Stimulated activated CD8-positive, alpha-beta memory T cell treated with anti-CD3 and anti-CD28 coated beads, Interleukin-15, amount 100 ng/mL, for 48 hours (primary cell): ENCODE measurements around the gene SGPL1.
A peak's percentile ranks its signal among the peaks of the same experiment; 100 is the strongest.

Experiments used
- DNase-seq, 2 donors: peaks; one replicate each; pipeline ENCODE4 v3.0.0-alpha.2; 2020; ENCODE audit warnings: low read depth in 2 of 2

Gene SGPL1

DNA sequence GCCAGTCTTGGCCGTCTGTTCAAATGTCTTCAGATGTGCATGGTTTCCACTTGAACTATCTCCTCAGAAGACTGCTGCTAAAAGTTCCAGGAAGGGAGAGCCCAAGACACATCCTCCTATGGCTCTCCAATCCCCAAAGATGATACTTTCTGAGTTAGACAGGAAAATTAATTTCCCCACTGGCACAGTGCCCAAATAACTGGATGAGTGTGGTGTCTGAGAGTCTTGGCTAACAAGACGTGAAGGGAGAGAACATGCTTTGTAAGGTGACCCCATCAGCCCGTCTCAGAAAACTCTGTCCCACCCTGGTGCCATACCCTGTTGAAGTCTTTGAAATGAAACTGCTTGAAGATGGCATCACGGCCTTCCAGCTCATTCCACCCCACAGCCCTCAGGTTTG, 69.7 kb downstream of the SGPL1 start:
- DNase-seq = no peak

- DNase-seq = no peak
Measured at GRCh38 chr10:70885931-70886903, 70.5 kb downstream of the SGPL1 start.

DNA sequence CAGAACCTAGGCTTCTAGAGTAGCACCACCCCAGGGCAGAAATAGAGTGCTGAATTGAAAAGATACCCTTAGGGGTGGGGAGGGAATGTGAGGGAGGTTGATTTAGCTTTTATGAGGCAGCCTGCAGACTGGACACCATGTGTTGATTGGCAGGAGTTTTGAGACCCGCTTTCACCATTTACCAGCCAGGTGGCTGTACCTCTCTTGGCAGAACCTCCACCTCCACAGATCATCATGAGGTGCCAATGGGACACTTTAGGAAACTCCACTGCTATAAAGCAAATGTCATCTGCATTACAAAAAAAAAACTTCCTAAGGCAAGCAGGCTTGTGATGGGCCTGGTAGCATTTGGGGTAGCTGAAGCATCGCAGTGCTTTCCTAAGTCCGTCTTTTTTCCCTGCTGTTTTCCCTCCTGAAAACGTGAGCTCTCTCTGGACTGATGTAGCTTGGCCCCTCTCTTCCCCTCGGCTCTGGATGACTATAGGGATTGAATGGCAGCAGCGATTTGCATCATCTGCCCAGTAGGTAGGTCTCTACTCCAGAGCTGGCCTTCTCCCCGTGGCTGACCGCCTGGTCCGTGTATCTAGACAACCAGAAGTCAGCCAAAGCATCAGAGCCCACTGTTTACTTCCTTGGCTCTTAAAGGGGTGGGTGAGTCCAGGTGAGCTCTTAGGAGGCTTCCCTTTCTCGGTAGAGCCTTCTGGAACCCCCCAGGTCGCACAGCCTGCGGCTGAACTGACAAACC, 71.3 kb downstream of the SGPL1 start:
- DNase-seq = no peak

DNA sequence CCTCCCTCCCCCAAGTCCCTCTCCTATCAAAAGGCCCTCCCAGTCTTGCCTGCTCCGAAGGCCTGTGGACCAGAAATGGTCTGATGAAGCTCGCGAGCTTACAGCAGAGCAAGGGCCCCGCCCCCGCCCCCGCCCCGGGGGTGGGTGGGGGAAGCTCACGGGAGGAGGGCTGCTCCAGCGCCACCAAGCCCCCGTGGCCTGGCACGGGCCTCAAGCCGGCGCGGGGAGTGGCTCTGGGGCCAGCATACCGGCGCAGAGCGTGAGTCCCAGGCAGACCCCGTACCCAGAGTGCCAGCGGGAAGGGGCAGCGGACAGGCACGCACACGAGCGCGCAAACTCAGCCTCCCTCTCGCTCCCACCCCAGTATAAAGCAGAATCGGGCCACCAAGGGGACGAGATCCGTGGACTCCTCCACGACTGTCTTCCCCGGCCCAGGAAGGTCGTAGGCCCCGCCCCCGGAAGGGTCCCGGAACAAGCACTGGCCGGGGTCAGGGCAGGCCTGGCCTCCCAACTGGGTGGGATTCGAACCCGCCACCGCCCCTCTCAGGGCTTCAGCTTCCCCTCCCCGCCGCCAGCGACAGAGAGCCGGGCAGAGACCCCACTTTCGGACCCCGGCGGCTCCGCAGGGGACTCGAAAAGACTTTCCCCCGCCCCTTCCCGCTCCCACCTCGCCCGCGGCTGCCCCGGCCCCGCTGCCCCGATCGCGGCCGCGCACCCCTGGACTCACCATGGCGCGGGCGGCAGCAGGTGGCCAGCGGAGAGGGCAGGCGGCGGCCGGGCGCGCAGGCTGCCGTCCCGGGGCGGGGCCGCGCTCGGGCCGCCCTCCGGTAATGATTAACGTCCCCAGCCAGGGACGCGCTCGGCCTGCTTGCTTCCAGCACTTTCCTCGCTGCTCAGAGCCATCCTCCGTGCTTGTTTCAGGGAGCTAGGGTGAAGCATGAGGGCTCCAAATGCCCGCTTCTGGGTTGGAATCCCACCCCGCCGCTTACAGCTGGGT, 72.4 kb downstream of the SGPL1 start, which contains the start of gene PCBD1:
Gene PCBD1 (minus strand): TSS at position 762 of the 997 bp plus-strand sequence. CDS start 32 bp downstream, at position 730.
- DNase-seq = peak; percentile 46 to 58

- no peak for DNase-seq
Measured at GRCh38 chr10:70889291-70889690, 73.5 kb downstream of the SGPL1 start.

- no peak for DNase-seq
Measured at GRCh38 chr10:70890917-70891431, 75.2 kb downstream of the SGPL1 start.

DNA sequence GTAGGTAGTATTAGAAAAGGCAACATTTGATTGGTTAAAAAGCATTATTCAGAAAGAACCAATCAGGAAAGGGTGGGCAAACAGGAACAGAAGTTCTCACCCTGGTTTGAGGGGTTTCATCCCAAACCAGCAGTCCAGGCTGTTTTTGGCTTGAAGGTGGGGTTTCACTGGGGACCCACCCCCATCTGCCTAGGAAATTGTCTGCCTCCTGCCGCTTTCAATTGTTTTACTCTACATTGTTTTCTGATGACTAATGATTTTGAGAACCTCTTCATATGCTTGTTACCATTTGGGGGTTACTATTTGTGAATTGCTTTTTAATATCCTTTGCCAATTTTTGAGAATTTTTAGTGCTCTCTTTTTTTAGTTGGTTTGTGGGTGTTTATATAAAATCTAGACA, 75.9 kb downstream of the SGPL1 start:
- no peak for DNase-seq

GRCh38 chr10:70892631-70893030, 76.9 kb downstream of the SGPL1 start:
- DNase-seq = no peak

DNA sequence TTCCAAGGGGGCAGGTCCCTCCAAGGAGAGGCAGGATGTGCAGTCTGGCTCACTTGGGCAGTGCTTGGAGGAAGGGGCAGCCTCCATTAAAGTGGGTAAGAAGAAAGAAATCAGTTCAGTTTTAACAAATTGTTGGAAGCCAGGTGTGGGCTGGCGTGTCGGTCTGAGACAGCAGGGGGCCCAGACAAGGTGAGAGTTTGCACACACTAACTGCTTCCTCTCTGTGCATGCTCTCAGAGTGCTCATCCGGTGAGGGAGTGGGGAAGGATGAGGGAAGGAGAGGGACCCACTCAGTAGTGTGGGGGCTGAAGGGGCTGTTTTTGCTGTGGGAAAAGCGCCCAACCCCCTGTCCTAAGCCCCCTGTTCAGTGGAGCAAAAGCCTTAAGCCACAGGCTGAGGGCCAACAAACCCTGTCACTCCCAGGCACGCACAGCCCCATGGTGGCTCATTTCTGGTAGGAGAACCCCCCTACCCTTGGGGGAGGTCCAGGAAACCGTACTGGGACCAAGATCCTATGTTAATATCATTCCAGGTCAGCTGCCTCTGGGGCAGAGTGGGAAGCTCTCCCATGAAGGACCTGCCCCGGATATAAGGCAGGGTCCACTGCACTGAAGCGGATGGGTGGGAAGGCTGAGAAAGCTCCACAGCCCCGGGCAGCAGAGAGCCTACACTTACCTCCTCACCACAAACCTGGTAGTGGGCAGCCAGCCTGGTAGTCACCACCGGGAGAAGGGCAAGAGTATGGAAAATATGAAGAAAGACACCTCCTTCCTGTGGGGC, 77.7 kb downstream of the SGPL1 start:
- DNase-seq = no peak

DNA sequence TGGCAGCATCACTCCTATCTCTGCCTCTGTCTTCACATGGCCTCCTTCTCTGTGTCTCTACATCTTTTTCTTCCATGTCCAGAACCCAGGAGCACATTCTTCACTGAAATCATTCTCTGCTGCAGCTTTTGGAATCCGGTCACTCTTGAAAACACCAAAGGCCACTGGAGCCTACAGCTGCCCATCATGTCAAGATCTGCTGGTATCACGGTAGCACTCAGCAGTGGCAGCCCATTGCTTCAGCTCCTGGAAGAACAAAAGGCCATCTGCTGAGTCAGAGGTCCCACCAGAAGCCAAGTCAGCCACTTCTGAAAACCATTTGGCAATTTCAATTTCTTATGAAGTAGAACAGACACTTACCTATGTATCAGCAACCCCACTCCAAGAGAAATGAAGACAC, 78.7 kb downstream of the SGPL1 start:
- no peak for DNase-seq

DNA sequence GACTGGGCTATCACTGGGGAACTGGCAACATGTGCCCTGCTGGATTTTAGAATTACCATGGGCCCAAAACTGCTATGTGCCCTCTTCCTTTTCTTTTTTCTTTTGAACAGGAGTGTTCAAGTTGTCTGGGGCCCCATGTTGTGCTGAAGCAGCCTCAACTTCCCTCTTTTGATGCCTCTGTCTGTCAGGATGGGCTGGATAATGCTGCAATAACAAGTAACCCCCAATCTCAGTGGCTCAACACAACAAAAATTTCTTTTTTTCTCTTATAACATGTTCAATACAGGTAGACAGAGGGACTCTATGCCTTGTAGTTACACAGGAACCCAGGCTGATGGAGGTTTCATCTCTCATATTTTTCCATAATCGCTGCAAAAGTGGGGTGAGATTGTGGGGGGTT, 80.8 kb downstream of the SGPL1 start:
- no peak for DNase-seq

GRCh38 chr10:70898687-70899086, 82.9 kb downstream of the SGPL1 start:
- DNase-seq = no peak

DNA sequence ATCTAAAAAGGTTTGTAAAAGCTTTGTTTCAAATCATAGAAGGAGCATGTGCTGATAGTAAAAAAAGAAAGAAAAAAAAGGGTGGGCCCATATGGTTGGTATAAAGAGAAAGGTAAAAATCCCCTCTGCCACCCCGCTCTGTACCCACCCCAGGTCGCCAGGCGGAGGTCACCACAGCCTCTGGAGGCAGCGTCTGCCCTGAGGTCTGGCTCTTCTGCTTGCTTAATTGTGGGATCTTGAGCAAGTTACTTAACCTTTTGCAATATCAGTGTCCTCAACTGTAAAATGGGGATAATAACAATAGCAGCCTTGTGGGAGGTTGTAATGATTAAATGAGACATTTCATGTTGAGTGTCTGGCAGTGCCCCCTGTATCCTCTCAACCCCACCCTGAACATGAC, 83.3 kb downstream of the SGPL1 start:
- DNase-seq = no peak

DNA sequence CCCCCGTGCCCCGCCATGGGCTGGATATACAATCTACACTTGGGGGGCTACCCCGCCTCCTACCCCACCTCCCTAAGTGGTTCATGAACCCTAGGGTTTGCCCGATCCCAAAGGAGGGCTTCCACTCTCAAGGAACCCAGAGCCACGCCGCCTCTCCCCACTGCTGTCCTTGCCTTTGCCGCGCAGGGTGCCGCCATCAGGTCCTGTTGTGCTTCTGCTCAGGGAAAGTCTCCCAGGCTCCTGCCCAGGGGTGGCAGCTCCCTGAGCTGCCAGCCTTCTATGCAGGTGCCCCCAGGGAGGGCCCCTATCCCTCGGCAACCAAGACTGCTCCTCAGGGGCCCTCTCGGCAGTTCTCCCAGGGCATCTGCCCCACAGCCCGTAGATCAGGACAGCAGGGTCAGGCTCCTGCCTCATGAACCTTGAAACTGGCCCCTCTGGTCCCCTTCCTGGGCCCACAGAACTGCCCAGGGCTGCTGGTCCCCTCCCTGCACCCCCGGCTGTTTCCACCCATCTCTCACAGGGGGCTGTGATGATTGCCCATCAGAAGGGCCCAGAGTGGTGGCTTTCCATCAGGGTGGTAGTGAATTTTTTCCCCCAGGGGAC, 85.6 kb downstream of the SGPL1 start:
- DNase-seq = no peak

DNA sequence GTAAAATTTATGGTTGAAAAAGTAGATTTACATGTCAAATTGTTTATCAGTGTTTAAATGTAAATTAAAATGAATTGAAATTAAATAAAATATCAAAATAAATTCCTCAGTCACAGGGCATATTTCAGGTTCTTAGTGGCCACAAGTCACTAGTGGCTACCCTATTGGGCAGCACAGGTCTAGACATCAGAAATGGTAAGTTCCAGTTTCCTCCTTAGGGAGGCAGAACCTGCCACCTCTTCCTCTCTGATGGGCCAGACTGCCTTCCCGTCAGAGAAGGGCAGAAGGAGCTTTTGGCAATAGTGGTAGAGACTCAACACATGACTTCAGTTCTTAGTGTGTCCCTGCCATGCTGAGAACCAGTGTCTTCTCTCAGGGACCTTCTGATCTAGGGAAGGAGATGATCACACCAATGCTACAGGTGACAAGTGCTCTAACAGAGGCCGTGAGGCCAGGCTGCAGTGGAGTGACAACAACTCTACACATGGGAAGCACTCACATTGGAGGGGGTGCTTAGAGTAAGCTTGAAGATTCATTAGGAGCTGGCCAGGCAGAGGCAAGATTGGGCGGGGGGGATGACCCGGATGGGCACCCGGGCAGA, 87.0 kb downstream of the SGPL1 start:
- DNase-seq = no peak

GRCh38 chr10:70903262-70903921, 87.6 kb downstream of the SGPL1 start:
- no peak for DNase-seq

DNA sequence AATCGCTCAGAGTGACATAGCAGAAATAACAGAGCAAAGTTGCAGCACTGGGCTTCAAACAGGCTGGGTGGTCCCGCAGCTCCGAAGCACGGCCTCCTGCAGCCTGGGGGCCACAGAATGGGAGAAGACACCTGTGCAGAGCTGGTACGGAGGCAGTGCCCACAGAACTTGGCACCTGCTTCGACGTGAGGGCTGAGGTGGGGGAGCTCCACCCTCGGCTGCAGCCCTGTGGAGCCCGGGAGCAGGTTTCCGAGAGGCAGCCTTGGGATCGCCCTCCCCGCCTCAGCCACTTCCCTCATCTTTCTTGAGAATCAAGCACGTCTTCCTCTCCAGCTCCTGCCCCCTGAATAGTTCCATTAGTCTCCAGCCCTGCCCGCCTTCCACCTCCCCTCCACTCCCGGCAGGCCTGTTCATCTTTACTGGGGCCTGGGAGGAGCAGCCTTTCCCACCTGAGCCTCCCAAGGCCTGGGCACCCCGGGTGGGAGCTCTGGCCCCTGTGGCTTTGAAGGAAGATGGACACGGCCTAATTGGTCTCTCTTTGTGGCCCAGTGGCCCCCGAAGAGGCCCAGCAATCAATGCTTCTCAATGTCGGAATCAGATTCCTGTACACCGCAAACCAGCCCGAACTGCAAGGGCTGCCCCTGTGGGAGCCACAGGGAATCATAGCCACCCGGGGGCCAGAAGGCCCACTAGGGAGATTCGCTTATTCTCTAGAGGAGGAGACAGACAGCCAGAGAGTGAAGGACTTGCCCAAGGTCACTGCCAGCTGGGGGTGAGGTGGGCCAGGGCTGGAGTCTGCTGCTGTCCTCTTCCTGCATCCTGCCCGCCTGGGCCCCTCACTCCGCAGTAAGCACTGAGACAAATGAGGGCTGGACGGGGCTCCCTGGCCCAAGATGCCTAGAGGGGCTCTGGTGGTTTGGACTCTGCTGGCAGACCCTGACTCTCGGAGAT, 89.6 kb downstream of the SGPL1 start:
- no peak for DNase-seq
